GM21717 (cell line): Measurements from ENCODE around the gene CAPN9.

Source experiments
- ATAC-seq: cut with Tn5 transposase; IDR thresholded peaks from one replicate; pipeline ENCODE4 v1.9.1; 2021; ENCODE audit warnings: mild to moderate bottlenecking, moderate library complexity; ENCODE audit not compliant: unreplicated experiment

Gene CAPN9

DNA sequence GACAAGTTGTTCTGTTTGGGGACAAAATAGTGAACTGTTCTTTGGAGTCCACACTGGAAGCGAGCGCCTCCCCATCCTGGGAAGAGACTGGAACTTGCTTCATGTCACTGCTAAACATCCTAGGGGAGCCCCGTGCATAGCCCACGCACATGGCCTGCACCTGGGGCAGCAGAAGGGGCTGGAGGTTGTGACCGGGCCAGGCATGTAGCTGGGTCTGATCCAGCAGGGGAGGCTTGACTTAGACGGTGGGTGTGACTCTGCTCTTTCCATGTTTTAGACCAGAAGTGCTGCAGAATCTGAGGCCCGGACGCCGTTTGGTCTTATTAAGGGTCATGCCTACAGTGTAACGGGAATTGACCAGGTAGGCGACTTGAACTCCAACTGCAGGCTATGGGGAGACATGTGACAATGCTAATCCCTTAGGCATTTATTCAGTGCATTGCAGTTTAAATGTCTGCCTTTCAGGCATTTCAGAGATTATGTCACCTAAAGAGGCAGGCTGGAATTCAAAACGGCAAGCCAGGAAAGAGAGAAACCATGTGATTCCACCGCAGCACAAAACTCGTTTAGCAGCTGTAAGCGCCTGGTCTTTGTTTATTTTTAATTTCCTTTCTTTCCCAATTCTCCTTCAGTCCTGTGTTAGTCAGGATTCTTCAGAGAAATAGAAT, 21.8 kb downstream of the CAPN9 start:
- no peak for ATAC-seq

DNA sequence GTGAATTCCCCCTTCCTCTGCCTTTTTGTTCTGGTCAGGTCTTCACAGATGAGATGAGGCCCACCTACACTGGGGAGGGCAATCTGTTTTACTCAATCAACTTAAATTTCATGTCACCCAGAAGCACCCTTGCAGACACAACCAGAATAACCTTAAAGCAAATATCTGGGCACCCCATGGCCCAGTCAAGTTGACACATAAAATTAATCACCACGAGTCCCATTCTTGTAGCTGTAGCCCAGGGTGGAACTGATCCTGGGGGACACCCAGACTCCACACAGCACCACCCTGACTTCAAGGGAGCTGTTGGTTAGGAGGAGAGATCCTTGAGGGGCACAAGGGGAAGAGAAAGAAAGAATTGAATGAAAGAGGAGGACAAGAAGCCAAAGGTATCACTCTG, 23.1 kb downstream of the CAPN9 start:
- no peak for ATAC-seq

DNA sequence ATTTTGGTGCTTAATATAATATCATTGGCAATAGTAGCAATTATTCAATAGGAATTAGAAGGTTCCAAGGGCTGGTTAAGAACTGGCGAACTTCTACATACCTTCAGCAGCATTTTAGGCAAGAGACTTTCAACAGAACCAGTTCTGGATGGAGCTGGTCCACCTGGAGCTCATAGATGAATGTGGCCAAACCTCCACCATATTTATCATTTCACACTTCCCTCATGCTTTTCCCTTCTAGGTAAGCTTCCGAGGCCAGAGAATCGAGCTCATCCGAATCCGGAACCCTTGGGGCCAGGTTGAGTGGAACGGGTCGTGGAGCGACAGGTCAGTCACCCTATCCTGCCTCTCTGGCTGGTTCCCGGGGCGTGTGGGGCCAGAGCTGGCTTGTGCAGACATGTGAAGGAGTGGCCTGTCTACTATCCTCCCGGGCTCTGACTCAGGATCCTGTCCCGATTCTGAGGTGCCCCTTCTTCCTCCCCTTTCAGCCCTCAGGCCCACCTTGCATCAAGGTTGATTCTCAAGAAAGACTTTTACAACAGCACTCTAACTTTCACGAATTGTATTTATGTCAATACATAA, 24.7 kb downstream of the CAPN9 start:
- no peak for ATAC-seq

DNA sequence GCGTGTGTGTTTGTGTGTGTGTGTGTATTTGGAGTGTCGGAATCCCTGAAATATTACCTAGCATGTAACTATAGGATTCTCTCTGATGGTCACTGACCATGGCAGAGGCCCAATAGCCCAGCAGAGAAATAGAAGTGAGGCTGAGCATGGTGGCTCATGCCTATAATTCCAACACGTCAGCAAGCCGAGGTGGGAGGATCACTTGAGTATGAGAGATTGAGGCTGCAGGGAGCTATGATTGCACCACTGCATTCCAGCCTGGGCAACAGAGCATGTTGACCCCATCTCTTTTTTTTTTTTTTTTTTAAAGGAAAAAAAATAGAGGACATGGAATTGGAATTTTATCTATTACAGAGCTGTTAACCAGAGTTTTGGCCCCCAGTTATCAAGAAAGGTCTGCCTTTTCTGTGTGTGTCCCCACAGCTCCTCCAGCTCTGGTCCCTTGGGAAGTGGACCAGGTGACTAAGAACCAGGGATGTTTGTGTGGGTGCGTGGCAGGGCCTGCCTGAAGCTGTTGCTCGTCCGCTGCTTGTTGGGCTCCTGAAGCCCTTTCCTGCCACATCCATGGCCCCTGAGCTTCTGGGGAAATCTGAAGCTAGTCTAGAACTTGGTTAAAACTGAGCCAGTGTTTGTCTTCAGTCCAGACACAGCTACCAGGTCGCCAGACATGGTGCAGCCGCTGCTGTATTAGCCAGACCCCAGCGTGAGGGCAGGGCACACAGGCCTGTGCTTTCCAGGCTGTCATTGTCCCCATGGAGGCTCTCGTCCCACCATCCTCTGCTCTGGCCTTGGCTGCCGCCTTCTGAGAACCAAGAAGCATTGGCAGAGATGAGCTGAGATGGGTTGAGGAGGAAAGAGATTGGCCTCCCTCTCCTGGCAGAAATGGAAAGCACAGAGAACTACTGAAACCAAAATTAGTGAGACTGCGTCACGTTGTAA, 25.5 kb downstream of the CAPN9 start:
- ATAC-seq, result no peak

DNA sequence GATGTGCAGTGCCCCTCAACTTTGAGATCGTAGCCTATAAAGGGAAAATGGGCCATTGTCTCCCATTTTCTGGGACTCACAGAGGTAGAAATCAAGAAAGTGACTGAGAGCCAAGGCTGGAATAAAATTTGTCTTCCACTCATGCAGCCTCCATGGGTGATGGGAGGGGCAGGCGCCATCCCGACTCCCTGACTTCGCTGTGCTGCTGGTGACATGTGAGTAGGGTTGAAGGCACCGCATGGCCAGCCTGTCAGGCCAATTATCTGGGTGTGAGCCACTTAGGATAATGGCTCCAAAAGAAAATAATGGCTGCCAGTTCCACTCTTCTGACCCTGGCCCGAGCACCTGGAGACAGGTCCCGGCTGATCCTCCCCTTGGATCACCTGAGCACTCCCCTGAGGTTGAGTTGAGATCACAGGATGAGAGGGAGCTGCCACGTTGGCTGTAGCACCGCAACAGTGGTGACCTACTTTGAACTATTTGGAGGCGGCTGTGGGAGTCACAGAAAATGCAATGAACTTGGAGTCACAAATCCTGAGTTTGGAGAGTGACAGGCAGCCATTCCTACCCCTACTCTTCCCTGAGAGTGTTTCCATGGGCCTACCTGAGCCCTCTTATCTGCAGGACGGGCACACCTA, 26.3 kb downstream of the CAPN9 start:
- ATAC-seq, result no peak

DNA sequence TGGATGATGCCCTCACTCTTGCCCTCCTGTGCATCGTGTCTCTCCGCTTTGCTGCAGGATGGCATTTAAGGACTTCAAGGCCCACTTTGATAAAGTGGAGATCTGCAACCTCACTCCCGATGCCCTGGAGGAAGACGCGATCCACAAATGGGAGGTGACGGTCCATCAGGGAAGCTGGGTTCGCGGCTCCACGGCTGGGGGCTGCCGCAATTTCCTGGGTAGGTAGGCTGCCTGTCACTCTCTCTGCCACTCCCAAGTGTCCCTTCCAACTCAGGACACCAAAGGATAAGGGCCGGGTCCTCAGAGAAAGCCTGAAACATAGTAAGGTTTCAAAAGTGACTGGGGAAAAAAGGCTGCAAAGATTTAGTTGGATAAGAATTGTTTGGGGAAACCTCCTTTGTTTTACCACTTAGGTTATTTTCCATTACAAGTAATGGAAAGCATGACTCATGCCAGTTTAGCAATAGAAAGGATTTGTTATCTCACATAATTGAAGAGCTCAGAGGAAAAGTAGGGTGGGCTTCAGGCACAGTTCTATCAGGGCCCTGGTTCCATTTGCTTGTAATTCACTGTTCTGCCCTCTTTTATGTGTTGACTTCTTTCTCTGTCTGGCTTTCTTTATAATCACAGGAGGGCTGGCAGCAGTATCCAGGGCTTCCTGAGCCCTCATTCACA, 31.9 kb downstream of the CAPN9 start:
- ATAC-seq, result no peak

DNA sequence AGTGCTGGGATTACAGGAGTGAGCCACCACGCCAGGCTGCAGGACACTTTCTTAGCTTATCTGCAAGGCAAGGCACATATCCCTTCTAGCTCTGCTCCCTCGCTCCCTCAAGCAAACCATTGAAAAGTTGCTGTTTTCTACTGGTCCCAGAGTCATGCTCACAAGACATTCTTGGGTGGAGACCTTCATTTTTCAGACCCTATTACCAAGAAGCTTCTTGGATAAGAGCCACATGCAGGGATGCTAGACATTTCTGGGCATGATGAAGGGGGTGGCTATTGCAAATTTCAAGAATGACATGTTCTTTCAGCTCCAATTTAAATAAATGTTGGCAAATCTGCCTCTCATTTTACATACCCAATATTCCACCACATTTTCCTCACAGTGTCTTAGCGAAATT, 33.9 kb downstream of the CAPN9 start:
- no peak for ATAC-seq

DNA sequence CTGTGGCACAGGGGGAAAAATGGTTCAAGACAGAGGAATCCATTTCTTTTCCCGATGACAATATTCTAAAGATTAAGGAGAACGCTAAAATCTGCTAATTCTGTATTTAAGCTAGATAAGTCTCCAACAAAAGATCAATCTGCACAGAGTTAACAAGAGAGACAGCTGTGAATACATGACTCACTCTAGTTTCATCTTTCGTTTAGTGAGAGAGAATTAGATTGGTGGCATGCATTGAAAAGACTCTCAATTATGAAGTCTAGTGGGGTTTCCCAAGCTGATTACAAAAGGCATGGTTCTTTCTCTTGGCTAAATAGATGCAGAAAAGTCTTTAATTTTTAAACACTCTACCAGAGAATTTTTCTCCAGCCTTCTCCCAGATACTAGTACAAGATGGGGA, 34.4 kb downstream of the CAPN9 start:
- ATAC-seq, result peak; percentile 70

DNA sequence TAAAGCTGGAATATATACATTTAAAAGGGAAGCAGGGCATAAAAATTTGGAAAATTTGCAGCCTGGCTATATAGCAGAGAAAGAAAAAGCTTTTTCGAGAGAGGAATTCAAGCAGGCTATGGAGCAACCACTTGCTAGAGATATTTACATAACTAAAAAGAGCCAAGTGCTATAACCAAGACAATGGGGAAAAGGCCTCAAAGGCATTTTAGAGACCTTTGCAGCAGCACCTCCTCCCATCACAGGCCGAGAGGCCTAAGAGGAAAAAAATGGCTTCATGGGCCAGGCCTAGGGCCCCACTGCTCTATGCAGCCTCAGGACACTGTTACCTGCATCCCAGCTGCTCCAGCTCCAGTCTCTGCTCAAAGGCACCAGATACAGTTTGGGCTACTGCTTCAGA, 37.0 kb downstream of the CAPN9 start:
- no peak for ATAC-seq

DNA sequence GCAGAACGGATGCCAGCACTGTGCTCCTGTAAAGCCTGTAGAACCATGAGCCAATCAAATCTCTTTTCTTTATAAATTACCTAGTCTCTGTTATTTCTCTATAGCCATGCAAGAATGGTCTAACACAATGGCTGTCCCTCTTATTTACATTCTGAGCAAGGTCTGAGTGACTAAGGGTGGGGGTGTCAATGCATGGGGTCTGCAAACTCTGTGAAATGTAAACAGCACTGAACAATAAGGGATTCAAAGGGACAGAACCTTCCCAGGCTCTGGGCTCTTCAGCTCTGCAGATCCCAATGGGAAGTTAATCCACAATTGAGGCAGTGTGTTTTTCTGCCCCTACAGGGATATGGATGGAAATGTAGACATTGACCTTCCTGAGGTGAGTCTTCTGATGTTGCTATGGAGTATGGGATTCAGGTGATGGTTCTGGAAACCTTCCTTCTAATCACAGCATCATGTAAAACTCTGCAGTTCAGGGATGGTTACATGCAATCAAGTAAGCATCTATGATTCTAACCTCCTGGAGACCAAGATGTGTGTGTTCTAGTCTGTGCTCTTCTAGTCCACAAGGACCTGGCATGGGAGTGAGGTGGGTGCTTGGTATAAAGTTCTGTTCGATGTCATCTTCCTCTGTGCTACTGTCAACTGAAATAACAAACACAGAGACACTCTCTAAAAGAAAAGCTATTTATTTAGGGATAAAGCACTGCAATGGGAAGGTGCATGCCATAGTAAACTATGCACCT, 38.6 kb downstream of the CAPN9 start:
- ATAC-seq, result no peak

DNA sequence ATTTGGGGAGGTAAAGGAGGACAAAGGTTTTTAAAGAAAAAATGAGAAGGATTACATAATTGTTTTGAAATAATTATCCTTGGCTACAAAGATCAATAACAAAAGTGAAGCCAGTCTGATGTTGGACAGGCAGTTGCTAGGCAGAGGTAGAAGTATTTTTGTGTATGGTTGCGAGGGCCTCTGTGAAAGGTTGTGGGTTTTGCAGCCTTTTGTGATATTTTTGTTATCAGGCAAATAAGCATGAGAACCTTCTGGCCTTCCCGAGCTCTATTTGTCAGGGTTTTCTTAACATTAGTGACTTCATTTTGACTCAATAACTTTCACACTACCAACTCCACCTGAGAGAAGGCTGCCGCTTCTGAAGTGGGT, 39.2 kb downstream of the CAPN9 start:
- no peak for ATAC-seq

DNA sequence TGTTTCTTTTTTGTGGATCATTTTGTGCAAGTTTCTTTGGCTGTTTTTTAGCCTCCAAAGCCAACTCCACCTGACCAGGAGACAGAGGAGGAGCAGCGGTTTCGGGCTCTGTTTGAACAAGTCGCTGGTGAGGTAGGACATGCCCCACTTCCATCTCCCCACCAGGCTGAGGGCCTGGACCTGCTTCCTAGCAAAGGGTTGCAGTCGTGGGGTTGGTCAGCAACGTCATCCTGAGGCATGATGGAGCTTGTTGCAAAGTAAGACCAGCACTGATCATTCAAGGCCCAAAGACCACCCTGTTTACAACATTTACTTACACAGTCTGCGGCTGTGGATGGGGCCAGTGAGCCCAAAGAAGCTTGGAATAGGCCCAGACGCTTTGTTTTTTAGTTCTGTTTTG, 40.3 kb downstream of the CAPN9 start:
- ATAC-seq, result no peak

DNA sequence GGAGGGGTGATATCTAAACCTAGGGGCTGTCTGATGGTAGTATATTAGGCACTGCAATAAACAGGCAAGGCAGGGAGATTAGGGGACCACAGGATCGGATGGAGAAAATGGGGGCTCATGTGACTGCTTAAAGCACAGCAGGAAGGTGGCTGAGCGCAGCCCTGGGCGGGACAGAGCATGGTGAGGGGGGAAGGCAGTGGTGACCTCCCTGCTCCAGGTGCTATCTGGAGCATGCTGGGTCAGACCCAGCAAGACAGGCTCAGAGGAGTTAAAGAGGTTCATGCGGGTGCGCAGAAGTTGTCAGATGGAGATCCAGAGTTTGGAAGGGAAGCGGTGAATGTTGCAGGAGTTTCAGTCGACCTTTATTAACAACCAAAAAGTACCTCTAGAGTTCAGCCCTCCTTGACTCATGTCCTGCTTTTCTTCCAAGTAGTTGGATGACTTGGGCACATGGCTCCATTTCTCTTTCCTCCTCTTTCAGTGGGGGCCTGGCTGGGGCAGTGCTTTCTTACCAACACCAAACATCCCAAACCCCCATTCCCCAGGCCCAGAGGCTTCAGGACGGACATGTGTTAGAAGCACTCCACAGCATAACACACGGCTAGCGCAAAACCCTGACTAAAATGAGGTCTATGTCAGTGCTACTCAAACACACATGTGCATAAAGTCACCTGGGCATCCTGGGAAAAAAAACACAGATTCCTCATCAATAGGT, 41.5 kb downstream of the CAPN9 start:
- ATAC-seq, result no peak

DNA sequence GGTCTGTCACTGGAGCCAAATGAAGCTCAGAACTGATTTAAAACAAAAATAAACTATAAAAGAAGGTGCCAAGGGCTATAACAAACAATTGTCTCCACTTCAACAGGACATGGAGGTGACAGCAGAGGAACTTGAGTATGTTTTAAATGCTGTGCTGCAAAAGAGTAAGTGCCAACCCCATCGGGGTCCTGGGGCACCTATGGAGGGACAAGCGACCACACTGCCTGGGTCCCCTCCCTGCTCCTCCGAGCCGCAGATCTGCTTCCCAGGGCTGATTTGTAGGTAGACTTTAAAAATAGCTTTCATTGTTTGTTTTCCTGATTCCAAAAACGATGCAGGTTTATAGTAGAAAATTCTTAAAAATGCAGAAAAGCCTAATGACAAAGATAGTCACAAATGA, 42.8 kb downstream of the CAPN9 start:
- ATAC-seq, result no peak

DNA sequence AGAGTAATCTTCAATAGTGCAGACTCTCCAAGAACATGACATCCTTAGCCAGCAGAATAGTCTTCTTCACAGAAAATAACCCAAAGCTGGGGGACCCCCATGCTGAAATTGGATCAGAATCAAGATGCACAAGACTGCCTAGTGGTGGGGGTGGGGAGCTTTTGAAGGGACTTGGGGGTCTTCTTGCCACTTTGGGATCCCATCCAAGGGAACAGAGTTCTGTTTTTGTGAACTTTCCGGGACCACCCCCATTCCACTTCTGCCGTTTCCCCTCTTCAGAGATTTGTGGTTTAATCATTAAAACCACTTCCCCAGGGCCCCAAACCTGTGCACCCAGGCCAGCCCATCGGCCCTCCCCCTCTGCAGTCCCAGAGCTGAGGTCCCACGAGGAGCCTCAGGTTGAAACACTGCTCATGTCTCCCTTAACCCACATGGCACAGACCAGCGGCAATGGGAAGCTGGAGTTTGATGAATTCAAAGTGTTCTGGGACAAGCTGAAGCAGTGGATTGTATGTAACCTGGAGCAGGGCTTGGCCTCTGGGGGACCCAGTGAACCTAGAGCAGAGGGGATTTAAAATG, 44.9 kb downstream of the CAPN9 start:
- ATAC-seq, result no peak

DNA sequence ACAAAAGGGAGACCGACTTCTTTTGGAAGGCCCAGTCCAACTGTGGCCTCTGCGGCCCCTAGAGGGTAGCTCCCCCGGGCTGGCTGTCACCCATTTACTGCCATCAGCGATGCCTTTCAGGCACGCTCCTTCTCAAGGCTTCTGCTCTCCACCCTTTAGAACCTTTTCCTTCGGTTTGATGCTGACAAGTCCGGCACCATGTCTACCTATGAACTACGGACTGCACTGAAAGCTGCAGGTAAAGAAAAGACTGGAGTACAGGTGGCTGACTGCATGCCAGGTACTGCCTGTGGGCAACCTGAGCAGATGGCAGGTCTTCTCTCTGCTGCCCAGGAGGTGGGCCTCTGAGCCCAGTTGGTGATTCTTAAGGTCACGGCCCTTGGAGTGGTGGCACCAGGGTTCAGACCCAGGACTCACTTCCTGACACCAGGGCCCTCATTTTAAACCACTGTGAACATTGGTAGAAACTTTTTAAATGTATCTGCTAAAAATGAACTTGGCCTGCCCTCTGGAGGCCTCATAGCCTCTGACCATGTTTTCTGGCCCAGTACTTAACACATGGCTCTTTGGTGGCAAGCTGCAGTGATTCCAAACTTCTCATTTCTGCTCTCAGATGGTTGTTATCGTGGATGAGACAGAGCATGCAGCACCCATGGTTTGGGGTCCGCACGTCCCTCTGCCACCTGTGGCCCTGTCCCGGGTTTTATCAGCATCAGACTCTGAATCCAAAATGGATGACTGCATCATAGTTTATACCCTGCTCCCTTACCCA, 45.7 kb downstream of the CAPN9 start:
- ATAC-seq, result no peak

DNA sequence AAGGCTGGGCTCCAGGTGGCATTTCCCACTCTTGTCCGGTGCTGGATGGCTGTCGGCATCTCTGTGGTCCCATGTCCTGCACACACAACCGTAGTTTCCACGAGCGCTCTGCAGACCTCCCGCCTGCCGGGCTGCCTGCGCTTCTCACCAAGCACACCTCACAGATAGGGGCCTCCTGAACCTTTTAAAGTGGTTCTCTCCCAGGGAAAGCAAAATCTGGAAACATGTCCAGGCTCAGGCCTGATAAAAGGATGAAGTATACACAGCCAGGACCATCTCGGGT, 46.2 kb downstream of the CAPN9 start:
- ATAC-seq, result no peak

DNA sequence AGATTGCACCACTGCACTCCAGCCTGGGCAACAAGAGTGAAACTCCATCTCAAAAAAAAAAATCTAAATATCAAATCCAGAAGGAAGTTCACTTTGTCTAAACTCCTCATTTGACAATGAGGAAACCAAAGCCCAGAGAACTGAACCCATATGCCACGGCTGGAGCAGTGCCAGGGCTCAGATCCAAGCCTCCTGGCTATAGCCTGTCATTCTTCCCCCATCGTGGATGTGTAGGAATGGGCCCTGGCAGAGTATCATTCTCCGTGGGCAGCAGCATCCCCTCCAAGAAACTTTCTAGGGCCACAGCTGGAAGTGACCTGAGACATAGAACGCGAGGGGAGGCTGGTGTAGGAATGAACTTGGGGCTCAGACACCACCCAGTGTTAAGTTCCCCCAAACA, 47.2 kb downstream of the CAPN9 start:
- ATAC-seq, result no peak
